ENCODE measurements around the gene LCMT1.

The LCMT1 gene

DNA sequence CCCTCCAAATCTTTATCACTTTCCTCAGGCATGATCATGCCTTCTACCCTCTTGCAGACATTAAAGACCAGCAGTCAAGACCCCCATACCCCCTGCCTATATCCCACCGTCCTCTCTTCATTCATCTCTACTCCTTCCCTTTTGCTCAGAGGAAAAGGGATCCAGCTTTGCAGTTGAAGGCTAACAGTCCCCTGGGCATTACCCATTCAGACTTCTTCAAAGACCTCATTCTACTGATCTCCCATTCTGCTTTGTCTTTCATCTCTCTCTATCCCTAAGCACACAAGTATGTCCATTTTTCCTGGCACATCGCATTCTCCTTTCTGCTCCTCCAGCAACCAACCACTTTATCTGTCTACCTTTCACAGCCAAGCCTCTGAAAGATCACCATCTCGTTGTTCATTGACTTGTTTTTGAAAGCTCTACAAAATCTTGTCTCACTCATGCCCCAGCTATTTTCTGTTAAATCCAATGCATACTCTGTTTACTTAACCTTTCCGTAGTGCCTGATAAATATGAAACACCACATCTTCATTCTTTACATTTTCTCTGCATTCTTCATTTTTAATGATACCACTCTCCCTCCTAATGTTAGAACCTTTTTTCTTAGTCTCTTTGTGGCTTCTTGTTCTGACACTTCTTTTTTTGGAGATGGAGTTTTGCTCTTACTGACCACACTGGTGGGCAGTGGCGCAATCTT lies 14.1 kb upstream of the LCMT1 start:
- DNase-seq, result no peak
- TF ChIP-seq, protein P1, sequence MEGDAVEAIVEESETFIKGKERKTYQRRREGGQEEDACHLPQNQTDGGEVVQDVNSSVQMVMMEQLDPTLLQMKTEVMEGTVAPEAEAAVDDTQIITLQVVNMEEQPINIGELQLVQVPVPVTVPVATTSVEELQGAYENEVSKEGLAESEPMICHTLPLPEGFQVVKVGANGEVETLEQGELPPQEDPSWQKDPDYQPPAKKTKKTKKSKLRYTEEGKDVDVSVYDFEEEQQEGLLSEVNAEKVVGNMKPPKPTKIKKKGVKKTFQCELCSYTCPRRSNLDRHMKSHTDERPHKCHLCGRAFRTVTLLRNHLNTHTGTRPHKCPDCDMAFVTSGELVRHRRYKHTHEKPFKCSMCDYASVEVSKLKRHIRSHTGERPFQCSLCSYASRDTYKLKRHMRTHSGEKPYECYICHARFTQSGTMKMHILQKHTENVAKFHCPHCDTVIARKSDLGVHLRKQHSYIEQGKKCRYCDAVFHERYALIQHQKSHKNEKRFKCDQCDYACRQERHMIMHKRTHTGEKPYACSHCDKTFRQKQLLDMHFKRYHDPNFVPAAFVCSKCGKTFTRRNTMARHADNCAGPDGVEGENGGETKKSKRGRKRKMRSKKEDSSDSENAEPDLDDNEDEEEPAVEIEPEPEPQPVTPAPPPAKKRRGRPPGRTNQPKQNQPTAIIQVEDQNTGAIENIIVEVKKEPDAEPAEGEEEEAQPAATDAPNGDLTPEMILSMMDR (IDR thresholded peaks at IDR 0.05), result no peak
- Mint-ChIP-seq H3K36me3 (ENCODE audit: low read depth) (no peaks in the 10 kb centered on the region), H3K4me3 (no peak overlapping the region), H3K9me3 (no peaks in the 10 kb centered on the region), H3K27me3 (ENCODE audit: low read depth, poor library complexity) (peaks cover 21% of the 10 kb centered on the region), H3K4me1 (no peaks in the 10 kb centered on the region), H3K27ac (no peak overlapping the region)

DNA sequence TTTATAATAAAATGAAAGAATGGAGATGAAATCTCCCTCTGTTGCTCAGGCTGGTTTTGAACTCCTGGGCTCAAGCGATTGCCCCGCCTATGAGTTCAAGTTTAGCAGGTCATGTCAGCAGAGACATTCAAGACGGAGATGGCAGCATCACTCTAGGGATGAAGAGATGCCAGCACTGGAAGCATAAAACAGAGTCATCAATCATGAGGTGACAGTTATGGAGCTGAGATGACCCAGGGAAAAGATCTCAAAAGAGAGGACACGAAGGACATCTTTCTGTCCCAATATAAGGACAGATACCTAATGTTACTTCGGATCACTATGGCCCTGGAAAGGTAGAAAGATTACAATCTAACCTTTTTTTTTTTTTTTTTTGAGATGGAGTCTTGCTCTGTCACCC lies 11.0 kb upstream of the LCMT1 start:
- H3K4me3 Mint-ChIP-seq, result no peak overlapping the region
- H3K27me3 Mint-ChIP-seq (ENCODE audit: low read depth, poor library complexity), result peaks cover 37% of the 10 kb centered on the region
- H3K4me1 Mint-ChIP-seq, result no peaks in the 10 kb centered on the region
- TF ChIP-seq, protein P1 (IDR thresholded peaks at IDR 0.05), result no peak
- H3K36me3 Mint-ChIP-seq (ENCODE audit: low read depth), result no peaks in the 10 kb centered on the region
- no peaks in the 10 kb centered on the region for H3K9me3 Mint-ChIP-seq
- H3K27ac Mint-ChIP-seq, result no peak overlapping the region
- DNase-seq, result no peak

DNA sequence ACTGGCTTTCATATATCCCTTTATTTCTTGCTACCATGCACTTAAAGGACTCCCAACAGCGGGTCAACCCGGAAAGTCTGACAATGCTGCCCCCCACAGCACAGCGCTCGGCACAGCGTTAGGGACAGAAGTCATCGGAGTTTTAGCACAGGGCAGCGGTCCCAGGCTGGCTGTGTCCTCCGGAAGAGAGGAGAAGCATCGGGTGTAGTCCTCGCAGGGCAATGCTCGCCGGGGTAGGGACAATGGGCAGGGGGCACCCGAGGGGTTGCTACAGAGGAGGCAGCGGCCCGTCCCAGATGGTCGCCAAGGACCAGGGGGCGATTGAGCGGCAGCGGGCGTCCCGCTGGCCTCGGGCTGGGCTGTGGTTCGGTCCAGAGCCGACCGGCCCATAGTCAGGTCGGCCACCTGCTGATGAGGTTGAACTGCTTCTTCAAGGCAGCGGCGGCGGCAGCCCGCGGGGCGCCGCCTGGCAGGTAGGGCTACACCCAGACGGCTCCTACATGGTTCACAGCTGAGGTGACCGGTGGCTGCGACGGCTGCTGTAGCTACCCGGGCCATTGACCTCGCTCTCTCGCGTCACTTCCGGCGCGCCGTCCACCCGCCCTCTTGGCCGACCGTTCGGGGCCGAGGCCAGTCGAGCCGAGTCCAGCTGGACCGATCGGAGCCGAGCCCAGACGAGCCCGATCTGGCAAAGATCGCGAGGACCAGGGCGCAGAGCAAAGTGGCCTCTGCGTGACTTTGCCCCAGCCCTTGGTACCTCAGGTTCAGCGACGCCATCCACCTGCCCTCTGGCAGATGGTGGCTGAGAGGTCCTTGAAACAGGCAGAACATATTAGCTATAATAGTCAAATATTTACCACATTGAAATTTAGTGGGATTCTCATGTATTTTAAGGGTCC lies 4.7 kb upstream of the LCMT1 start:
- Mint-ChIP-seq H3K27me3 (ENCODE audit: low read depth, poor library complexity) (peaks cover 31% of the 10 kb centered on the region), H3K27ac (peak overlapping the region; percentile 98), H3K9me3 (no peaks in the 10 kb centered on the region), H3K4me1 (peaks cover 34% of the 10 kb centered on the region), H3K36me3 (ENCODE audit: low read depth) (no peaks in the 10 kb centered on the region), H3K4me3 (peak overlapping the region; percentile 99)
- DNase-seq, result peak; percentile 93
- TF ChIP-seq, protein P1 (IDR thresholded peaks at IDR 0.05), result no peak

DNA sequence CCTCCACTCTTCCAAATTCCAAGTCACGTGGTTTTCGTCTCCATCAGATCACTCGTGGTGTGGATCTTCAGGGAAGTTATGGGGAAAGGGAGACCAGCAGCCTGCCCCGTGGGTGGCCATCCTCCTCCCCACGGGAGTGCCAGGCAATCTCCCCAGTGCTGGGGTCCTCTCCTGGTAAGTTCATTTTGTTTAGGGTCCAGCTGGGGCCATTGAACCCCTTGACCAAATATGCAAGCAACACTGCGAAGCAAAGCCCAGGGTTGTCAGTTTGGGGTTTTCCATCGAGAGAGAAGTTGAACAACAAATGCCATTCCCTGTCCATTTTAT lies 4.1 kb upstream of the LCMT1 start:
- TF ChIP-seq, protein P1 (IDR thresholded peaks at IDR 0.05), result no peak
- H3K36me3 Mint-ChIP-seq (ENCODE audit: low read depth), result no peaks in the 10 kb centered on the region
- peaks cover 32% of the 10 kb centered on the region for H3K27me3 Mint-ChIP-seq (ENCODE audit: low read depth, poor library complexity)
- no peak overlapping the region for H3K27ac Mint-ChIP-seq
- no peak for DNase-seq
- H3K4me3 Mint-ChIP-seq, result peak overlapping the region; percentile 99
- no peaks in the 10 kb centered on the region for H3K9me3 Mint-ChIP-seq
- peaks cover 38% of the 10 kb centered on the region for H3K4me1 Mint-ChIP-seq

DNA sequence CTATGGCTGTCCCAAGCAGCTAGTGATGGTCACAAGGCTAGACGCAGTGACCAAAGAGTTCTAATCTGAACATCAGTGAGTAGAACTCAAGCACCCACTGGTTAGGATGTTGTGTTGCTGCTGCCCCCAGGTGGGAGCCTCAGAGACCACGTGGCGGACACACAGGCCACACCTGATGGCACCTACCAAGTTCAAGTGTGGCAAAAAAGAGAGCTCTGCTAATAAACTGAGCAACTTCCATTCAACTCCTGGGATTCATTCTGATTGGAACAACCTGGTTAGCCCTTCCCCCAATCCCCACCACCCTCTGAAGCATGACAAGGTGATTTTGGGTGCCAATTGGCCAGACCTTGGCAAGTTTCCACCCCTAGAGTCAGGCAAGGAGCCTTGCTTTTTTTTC lies 3.5 kb upstream of the LCMT1 start:
- no peak for DNase-seq
- Mint-ChIP-seq H3K36me3 (ENCODE audit: low read depth) (no peaks in the 10 kb centered on the region), H3K9me3 (no peaks in the 10 kb centered on the region), H3K4me3 (peak overlapping the region; percentile 99), H3K27ac (no peak overlapping the region), H3K27me3 (ENCODE audit: low read depth, poor library complexity) (peaks cover 25% of the 10 kb centered on the region), H3K4me1 (peaks cover 44% of the 10 kb centered on the region)
- TF ChIP-seq, protein P1 (IDR thresholded peaks at IDR 0.05), result no peak

Data from nephron progenitor cell (in vitro differentiated cells).